Measurements from ENCODE around the gene KDELR1. TPM values are rescaled to one million over a fixed set of nuclear protein-coding genes. Genes with fewer than 3 reads are reported as not detected.

The KDELR1 gene
- total and polyA plus RNA-seq, 2 of the 13 experiments (the other 11 are each of a cell fraction or from before 2014, with no cell fraction given): 134 to 185 TPM

GRCh38 chr19:48390188-48391099 lies 907 bp downstream of the KDELR1 start (continued):
- TF ChIP-seq, protein P1, sequence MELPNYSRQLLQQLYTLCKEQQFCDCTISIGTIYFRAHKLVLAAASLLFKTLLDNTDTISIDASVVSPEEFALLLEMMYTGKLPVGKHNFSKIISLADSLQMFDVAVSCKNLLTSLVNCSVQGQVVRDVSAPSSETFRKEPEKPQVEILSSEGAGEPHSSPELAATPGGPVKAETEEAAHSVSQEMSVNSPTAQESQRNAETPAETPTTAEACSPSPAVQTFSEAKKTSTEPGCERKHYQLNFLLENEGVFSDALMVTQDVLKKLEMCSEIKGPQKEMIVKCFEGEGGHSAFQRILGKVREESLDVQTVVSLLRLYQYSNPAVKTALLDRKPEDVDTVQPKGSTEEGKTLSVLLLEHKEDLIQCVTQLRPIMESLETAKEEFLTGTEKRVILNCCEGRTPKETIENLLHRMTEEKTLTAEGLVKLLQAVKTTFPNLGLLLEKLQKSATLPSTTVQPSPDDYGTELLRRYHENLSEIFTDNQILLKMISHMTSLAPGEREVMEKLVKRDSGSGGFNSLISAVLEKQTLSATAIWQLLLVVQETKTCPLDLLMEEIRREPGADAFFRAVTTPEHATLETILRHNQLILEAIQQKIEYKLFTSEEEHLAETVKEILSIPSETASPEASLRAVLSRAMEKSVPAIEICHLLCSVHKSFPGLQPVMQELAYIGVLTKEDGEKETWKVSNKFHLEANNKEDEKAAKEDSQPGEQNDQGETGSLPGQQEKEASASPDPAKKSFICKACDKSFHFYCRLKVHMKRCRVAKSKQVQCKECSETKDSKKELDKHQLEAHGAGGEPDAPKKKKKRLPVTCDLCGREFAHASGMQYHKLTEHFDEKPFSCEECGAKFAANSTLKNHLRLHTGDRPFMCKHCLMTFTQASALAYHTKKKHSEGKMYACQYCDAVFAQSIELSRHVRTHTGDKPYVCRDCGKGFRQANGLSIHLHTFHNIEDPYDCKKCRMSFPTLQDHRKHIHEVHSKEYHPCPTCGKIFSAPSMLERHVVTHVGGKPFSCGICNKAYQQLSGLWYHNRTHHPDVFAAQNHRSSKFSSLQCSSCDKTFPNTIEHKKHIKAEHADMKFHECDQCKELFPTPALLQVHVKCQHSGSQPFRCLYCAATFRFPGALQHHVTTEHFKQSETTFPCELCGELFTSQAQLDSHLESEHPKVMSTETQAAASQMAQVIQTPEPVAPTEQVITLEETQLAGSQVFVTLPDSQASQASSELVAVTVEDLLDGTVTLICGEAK (IDR thresholded peaks at IDR 0.05): no peak
- TF ChIP-seq, protein P1 (CRISPR knock-in tag; IDR thresholded peaks at IDR 0.05): peak; percentile 69
- TF ChIP-seq ZBTB44 (CRISPR knock-in tag; IDR thresholded peaks at IDR 0.05): peak; percentile 49; the same call in 1 of the 2 replicates
- TF ChIP-seq, protein P2, sequence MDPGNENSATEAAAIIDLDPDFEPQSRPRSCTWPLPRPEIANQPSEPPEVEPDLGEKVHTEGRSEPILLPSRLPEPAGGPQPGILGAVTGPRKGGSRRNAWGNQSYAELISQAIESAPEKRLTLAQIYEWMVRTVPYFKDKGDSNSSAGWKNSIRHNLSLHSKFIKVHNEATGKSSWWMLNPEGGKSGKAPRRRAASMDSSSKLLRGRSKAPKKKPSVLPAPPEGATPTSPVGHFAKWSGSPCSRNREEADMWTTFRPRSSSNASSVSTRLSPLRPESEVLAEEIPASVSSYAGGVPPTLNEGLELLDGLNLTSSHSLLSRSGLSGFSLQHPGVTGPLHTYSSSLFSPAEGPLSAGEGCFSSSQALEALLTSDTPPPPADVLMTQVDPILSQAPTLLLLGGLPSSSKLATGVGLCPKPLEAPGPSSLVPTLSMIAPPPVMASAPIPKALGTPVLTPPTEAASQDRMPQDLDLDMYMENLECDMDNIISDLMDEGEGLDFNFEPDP (CRISPR knock-in tag; conservative IDR thresholded peaks at IDR 0.05): peak; percentile 90
- TF ChIP-seq ZNF124 (CRISPR knock-in tag; IDR thresholded peaks at IDR 0.05): peak; percentile 61; the same call in 1 of the 2 replicates
- TF ChIP-seq ZNF207 (IDR thresholded peaks at IDR 0.05; ENCODE audit: borderline replicate concordance): no peak

All from HepG2 (cell line).